GM18861 (cell line): Measurements from ENCODE around the gene KRAS.

Experiments used
- ATAC-seq: cut with Tn5 transposase; IDR thresholded peaks from one replicate; pipeline ENCODE4 v1.9.1; 2021; ENCODE audit not compliant: unreplicated experiment

The KRAS gene

DNA sequence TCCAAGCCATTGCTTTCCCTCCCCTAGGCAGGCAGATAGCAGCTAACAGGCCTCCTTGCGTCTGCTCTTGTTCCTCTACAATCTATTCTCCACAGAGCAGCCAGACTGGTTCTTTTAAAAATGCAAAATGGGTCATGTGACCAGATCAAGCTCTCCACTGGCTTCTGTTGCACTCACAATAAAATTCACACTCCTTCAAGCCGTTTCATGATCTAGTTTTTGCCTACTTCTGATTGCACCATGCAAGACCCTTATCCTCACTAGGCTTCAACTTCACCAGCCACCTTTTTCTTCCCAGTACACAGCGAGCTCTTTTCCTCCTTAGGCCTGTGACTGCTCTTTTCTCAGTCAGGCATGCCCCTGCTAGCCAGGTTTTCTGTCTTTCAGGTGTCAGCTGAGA is 6.1 kb upstream of the KRAS start:
- ATAC-seq: no peak

DNA sequence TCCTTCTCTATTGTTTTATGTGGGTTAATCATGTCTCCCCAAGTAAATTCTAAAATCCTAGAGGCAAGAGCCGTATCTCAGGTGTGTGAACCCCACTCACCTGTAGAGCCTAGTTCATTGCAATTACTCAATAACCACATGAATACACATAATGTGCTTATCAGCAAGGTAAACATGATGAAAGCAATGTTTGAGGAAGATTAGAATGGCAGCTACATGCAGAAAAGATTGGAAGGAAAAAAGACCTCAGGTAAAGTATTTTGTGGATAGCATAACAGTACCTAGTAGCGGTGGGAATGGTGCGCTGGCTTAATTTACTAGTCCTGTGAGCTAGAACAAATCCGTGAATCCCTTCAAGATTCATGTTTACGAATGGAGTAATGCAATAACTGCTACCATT is 5.3 kb upstream of the KRAS start:
- no peak for ATAC-seq

DNA sequence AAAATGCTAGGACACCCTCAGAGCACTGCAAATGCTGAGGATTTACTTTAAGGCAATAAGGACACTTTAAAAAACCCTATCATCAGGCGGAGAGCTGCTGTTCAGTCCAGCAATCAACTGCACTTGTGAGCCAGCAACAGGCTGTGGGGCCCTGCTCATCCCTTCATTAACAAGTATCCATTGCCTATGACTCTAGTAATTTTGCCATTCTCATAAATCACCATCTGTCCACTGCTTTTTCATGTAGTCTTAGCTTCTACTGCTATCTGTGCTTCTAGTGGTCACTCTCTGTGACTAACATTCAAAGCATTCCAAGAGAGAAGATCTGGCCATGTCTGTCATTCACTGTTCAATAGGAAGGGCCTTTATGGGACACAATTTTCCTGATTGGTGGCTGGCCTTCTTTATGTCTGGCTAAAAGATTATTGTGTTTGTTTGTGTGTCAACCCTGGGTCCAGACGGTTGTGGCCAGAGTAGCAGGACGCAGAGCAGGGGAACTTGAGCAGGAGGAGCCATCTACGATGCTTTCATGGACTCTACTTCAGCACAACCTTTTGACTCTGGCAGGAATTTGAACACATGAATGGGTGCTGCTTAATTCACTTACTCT is 3.6 kb upstream of the KRAS start:
- no peak for ATAC-seq

DNA sequence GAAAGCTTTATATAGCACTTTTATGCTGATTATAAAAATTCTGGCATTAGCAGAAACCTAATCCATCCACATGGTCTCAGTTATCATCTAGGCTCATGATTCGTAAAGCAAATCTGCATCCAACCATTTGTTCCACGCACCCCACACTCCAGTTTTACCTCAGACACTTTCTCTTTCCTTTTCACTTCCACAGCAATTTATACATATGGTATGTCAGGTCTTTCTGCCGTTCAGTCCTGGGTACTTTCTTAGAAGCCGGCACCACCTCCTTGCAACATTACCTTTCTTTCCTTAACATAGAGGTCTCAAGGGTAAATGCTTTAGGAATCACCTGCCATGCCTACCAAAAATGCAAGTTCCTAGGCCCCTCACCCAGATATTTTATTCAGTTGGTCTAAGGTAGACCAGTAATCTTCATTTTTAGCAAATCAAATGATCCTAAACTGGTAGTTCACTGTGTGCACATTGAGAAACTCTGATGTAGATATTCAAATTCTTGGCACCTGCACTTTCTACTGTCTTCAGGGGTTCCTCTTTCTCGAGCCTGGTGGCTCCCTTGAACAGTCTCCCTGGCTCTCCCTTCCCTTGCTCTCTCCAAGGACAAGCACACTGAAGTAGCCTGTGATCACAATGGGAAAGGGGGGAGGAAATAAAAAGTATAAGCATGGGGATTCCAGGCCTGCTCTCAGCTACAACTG is 2.8 kb upstream of the KRAS start:
- no peak for ATAC-seq

DNA sequence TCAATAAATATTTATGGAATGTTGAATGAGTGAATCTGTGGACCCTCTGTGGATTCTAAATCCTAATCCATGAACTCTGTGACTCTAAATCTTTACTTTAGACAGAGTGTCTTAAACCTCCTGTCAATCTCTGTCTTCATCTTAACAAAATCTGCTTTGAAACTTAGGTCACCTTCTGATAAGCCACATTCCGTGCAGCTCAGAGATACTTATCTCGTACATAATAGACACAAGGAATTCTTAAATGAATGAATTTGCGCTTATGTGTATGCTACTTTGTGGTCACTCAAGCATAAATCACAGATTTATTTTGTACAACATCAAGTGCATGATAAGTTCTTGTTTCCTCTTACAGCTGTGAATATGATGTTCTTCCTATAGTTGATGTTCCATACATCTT is 2.2 kb upstream of the KRAS start:
- ATAC-seq: no peak

DNA sequence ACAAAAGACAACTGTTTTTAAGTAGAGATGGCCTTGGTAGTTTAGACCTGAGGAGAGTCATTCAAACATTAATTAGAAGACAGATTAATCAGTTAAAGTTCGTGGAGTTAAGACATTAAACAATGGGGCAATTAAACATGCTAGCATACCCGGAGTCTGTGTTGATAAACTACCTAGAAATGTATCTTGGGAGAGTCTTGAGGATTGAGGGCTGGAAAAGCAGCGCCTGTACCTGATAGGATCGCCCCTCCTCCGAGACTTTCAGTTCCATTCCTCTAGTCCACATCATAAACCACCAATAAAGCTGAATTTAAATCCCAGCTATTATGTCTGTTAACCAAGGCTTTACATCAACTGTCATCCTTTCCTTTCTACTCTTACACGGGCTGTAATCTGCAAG is 1.0 kb upstream of the KRAS start:
- no peak for ATAC-seq

DNA sequence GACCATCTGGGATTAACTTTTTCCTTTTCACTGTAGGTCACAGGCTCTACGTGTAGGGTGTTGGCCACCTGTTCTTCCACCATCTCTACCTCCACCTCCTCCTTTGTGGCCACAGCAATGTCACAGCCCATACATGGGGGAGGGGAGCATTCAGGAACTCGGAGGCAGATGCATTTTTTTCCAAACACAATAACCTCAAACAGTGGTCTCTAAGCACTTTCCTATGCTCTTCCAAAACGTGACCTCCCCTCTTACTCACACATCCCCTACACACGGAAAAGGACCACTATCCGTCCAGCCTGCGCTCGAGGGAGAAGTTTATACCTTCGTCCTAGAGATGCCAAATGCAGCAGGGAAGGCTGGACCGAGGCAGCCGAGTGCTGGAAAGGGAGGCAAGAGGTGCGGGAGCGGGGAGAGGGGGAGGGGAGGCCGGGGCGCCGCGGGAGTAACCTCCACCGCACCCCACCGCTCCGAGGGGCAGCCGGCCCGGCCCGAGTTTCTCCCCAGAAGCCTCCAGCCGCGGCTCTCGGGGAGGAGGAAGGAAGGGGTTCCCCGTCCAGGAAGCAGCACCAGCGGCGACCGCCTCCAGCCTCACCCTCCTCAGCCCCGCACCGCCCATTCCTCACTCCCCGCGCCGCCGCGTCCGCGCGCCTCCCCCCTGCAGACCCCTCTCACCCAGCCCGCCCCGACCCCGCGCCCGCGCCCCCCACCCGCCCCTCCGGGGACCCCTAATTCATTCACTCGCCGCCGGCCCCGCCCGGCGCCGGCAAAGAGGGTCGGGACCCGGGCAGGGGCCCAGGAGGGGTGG is 594 bp downstream of the KRAS start:
- no peak for ATAC-seq

DNA sequence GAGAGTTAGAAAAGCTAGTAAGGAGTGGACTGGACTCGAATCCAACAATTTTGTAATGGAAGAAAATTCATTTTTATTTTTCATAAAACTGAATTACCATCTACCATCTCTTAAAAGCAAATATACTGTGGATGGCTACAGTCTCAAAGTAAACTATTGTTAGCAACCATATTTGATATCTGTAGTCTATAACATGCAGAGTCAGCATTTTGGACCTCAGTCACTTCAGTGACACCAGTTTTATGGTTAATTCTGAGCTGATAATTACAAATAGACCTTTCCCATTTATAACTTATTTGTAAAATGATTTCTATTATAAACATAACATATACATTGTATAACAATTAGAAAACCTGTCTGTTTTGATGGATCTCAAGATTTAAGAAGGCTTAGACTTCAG is 2.0 kb downstream of the KRAS start:
- ATAC-seq: no peak

DNA sequence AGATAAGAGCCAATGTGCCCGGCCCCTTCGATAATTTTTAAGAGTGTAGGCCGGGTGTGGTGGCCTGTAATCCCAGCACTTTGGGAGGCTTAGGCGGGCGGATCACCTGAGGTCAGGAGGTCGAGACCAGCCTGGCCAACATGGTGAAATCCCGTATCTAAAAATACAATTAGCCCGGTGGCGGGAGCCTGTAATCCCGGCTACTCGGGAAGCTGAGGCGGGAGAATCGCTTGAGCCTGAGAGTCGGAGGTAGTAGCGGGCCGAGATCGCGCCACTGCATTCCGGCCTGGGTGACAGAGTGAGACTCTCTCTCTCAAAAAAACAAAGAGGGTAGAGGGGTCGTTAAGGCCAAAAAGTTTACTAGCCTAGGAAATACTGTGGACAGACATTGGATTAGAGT is 2.6 kb downstream of the KRAS start:
- no peak for ATAC-seq

DNA sequence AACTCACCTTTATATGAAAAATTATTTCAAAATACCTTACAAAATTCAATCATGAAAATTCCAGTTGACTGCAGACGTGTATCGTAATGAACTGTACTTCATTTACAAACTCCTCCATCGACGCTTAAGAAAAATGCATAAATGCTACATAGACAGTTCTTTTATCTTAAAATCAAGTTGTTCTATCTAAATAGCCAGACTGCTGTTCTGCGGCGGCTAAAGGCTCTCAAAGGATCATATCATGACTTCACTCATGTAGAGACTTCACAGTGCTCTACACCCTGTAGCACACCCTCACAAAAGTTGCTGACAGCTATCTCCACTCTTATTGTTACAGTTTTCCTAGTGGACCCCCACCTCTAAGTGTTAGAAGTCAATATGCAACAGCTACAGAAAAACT is 5.2 kb downstream of the KRAS start:
- no peak for ATAC-seq

DNA sequence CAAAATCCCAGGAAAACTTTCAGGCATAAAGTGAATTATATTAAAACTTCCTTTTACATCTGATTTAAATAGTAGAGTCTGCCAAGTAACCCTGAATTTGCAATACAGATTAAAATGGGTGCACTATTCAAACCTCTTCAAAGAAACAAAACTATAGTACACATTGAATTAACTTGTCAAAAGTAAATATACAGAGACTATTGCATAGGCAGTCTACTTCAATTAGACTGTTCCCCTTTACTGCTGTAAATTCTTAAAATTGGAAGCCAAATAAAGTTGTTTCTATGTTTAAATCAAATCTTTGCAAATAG is 7.1 kb downstream of the KRAS start:
- ATAC-seq: no peak

DNA sequence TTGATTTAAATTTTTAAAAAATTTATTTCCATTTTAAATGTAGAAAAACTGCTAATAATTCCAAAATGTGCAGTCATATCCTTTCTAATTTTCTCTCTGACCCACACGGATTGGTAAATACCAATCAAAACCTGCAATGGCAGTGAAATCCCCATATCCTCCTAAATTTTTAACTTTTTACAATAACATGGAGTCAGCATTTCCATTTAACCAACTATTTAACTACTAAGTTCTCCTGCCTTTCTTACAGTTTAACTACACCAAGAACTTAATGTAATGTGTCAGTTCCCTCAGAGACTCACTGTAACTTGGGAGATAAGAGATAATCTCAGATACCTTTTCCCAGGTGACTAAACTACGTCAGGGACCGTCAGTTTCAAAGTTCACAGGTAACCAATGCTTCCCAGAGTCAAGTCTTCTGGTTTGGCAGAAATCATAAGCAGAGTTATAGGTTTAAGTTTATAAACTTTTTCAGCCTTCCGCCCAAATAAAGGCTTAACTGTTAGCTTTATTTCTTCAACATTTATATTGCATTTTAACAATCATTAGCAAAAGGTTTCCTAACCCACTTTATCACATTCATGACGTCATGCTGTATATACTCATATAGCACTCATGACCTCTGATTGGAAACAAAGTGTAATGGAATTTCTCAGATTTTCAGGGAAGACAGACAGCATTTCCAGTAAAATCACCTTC is 7.6 kb downstream of the KRAS start:
- no peak for ATAC-seq

DNA sequence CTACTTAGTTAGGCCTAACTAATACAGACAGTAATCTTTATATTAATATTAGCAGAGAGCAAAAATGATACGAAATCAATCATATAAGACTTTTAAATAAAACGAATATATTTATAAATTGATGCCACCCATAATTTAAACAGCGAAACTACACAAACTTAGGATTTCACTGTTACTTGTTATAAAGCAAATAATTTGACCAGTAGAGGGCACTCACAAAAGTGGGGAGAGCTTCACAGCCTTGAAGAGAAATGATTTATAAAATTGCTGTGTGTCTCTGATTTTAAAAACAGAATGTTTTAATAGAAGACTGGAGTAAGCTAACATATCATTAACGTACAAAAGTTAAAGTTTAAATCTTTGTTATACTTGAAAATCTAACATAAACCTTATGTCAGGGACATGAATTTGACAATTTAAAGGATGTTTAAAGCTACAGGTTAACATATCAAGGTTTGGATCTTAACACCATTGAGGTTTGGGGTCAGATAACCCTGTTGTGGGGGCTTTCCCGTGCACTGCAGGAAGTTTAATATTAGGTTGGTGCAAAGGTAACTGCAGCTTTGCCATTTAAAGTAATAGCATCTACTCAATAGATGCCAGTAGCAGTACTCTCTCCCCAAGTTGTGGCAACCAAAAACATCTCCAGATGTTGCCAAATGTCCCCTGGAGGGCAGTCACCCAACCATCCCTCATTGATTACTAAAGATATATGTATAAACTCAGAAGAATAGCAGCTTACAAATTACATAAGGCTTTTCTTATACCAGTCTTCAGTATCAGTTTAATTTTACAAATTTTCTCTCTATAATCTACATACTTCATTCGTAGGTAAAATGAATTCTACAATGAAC is 9.3 kb downstream of the KRAS start:
- ATAC-seq: peak; percentile 58

DNA sequence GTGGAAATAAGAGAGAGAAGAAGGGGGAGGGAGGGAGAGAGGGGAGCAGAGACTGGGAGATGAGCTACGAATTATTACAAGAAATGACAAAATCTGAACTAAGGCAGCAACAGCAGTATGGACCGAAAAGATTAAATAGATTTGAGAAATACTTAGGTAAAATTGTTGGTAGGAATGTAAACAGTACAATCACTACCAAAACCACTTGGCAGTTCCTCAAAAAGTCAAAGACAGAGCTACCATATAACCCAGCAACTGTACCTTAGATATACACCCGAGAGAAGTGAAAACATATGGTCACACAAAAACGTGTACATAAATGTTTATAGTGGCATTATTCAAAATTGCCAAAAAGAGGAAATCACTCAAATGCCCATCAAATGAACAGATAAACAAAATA is 14.1 kb downstream of the KRAS start:
- ATAC-seq: no peak

DNA sequence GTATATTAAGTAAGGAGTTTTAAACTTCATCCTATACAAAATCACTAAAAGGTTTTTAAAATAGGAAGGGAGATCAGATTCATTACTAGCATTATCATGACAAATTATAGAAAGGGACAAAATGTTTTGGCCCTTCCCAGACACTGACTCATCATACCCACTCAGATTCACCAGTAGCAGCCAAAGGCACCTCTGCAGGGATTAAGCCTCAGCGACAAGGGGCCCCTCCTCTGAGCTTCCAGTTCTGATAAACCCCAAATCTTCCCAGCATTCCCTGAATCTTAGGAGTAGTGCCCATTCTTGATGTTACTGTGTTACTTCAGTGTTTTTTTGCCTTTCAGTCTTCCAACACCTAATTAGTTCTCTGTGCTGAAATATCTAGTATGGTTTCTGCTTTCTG is 14.5 kb downstream of the KRAS start:
- ATAC-seq: no peak

DNA sequence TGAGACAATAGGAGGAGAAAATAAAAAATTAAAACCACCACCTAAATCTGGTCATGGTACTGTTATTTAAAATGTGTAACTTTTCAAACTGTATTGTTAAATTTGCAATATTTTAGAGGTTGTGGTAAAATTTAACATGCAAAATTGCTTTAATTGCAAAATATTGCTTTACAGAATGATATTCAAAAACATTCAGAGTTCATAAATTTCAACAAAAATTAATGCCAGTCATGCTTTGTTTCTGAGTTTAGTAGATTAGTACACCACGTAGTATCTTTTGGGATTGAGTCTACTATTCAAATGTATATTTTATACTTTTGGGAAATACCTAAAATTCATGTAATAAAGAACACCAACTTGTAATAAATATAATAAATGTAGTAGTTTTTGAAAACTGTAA is 37.4 kb downstream of the KRAS start:
- no peak for ATAC-seq

DNA sequence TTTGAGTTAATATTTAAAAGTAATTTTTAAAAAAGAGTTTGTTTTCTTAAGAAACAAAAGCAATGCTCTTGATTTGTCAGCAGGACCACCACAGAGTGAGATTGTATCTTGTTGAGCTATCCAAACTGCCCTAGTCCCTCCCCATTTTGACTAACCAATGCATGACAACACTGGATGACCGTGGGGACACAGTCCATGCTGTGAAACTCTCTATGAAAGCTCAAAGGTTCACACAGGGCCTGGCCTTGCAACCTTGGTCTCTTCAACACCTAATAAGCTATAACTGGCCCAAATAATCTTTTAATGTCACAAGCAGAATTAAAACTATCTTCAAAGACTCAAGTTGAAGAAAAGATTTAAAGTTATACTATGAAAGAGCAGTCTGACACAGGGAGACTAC is 42.2 kb downstream of the KRAS start:
- no peak for ATAC-seq

DNA sequence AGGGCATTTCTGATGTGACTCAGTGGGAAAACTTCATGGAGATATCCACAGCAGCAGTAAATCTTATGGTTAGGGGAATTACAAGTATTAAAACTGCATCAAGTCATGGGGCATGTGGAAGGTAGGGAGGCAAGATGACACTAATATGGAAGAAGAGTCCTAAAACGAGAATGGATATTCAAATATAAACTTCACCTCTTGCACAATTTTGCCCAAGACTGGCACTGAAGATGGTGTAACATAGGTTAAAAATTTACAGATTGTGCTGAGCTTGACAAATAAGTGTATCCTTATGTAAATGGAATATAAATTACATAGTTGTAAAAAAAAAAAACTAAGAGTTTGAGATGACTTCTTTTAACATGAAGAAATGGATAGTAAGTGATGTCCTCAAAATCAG is 42.9 kb downstream of the KRAS start:
- no peak for ATAC-seq

DNA sequence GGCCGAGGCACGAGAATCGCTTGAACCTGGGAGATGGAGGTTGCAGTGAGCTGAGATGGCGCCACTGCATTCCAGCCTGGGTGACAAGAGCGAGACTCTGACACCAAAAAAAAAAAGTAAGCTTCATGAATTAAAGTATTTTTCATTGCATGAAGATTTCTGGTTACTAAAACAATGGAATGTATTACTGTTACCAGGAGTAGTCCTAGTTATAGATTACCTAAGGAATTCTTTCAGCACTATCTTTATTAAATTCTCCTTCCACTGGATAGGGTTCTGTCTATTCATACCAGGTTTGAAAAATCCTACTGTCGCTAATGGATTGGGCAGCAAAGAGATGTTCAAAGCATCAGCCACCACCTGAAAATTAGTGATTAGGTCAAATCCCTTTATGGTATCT is 43.3 kb downstream of the KRAS start:
- ATAC-seq: no peak

DNA sequence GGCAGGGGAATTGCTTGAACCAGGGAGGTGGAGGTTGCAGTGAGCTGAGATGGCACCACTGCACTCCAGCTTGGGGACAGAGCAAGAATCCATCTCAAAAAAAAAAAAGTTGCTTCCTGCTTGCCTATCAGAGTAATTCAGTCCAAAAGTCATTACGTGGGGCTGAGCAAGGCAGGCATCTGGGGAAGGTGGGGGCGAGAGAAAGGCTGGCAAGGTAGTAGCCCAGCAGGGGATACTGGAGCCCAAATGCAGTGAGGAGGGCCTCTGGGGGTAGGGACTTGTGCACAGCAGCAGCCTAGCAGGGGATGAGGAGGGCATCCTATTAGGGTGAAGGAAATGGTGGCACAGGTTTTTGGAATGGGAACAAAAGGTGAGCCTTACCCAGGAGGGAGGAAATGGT is 48.6 kb downstream of the KRAS start:
- ATAC-seq: no peak

DNA sequence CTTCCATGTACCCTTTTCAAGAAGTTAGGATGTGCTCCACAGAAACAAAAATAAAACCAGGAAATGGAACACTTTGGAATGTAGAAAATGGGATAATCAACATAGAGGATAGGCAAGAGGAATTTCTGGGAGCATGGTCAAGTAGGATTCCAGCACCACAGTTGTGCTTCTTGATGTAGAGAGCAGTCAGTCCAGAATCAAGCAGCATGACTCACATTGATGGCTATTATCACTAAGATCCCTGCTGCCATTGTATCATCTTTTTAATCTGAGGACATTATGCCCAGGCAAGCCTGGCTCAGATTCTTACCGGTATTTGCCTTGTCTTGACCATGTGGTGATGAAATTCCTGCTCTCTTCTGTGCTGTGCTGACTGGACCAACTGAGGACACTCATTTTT is 50.0 kb downstream of the KRAS start:
- no peak for ATAC-seq
